SK-N-SH (cell line): ENCODE results near the gene HK1. TPM values are rescaled to one million over a fixed set of nuclear protein-coding genes. Genes with fewer than 3 reads are reported as not detected.

Experiments used
- CTCF ChIA-PET: fragments of 300-600, 350-600 bp; formaldehyde crosslinking; extraction: SDS; loops from one replicate; lab custom pipeline; 2021; lab: Yijun Ruan, JAX
- POLR2A ChIA-PET: fragments of 350-600 bp; sonication (Branson Sonifier 250); formaldehyde crosslinking; extraction: SDS; loops from one replicate; lab custom pipeline; 2020; ENCODE audit warnings: antibody characterized with exemption, inconsistent platforms; lab: Yijun Ruan, JAX
- DNase-seq: peaks from one replicate; pipeline ENCODE4 v3.0.0; 2012
- H2AFZ ChIP-seq: fragments of 200-600 bp; sonication (generic); 2 replicates; pipeline ENCODE4 v1.8.1; 2016; ENCODE audit warnings: antibody characterized with exemption, mild to moderate bottlenecking, low read depth
- H3F3A ChIP-seq: fragments of 200-600 bp; sonication (generic); replicated peaks from 2 replicates; pipeline ENCODE3; 2016; ENCODE audit warnings: antibody characterized with exemption, mild to moderate bottlenecking; ENCODE audit not compliant: insufficient read depth
- H3K27ac ChIP-seq, 2 experiments: fragments of 200-500 bp in 1 of 2; fragments of 200-600 bp in 1 of 2; sonication (Bioruptor generic) in 1 of 2; sonication (generic), shearing (Covaris generic) in 1 of 2; 2 replicates each; pipeline versions ENCODE4 v1.5.1 to v1.6.1; 2014 to 2016; ENCODE audit warnings: low read depth in 2 of 2, inconsistent platforms in 1 of 2, low read length in 1 of 2, mild to moderate bottlenecking in 1 of 2, mixed read lengths in 1 of 2
- H3K27me3 ChIP-seq: fragments of 200-600 bp; sonication (generic), shearing (Covaris generic); 2 replicates; pipeline ENCODE4 v1.6.1; 2016; ENCODE audit warnings: mixed run types; ENCODE audit not compliant: insufficient read depth
- H3K36me3 ChIP-seq, 2 experiments: fragments of 200-500 bp in 1 of 2; fragments of 200-600 bp in 1 of 2; sonication (Bioruptor generic) in 1 of 2; sonication (generic) in 1 of 2; replicated peaks in 1 of 2; 2 replicates each; pipeline versions ENCODE3 to v1.5.1; 2014 to 2016; ENCODE audit warnings: low read length in 1 of 2, mild to moderate bottlenecking in 1 of 2; ENCODE audit not compliant: insufficient read depth in 2 of 2, control insufficient read depth in 1 of 2
- H3K4me1 ChIP-seq, 2 experiments: fragments of 200-500 bp in 1 of 2; fragments of 200-600 bp in 1 of 2; sonication (Bioruptor generic) in 1 of 2; sonication (generic), shearing (Covaris generic) in 1 of 2; 2 replicates each; pipeline versions ENCODE4 v1.5.1 to v1.6.1; 2014 to 2016; ENCODE audit warnings: low read depth in 1 of 2, low read length in 1 of 2, mixed run types in 1 of 2; ENCODE audit not compliant: insufficient read depth in 2 of 2, control insufficient read depth in 1 of 2
- H3K4me2 ChIP-seq: fragments of 200-600 bp; sonication (generic), shearing (Covaris generic); 2 replicates; pipeline ENCODE4 v1.6.1; 2017; ENCODE audit warnings: mixed run types
- H3K4me3 ChIP-seq, 2 experiments: fragments of 200-500 bp in 1 of 2; fragments of 200-600 bp in 1 of 2; sonication (Bioruptor generic) in 1 of 2; sonication (generic), shearing (Covaris generic) in 1 of 2; 2 replicates each; pipeline versions ENCODE4 v1.5.1 to v1.8.1; 2014 to 2016; ENCODE audit warnings: low read depth in 2 of 2, inconsistent platforms in 1 of 2, low read length in 1 of 2, mild to moderate bottlenecking in 1 of 2, mixed read lengths in 1 of 2, moderate library complexity in 1 of 2
- H3K79me2 ChIP-seq: fragments of 200-600 bp; sonication (generic); 2 replicates; pipeline ENCODE4 v1.8.1; 2017; ENCODE audit warnings: mild to moderate bottlenecking; ENCODE audit not compliant: insufficient read depth
- H3K9ac ChIP-seq: fragments of 200-600 bp; sonication (generic); 2 replicates; pipeline ENCODE4 v1.6.1; 2017; ENCODE audit warnings: mixed run types
- H3K9me2 ChIP-seq: fragments of 200-600 bp; sonication (generic); 2 replicates; pipeline ENCODE4 v1.6.1; 2017; ENCODE audit warnings: mixed run types
- H3K9me3 ChIP-seq: fragments of 200-600 bp; sonication (generic); 2 replicates; pipeline ENCODE4 v1.6.1; 2017; ENCODE audit warnings: mixed run types, mild to moderate bottlenecking, moderate library complexity
- H4K20me1 ChIP-seq: fragments of 200-600 bp; sonication (generic); 2 replicates; pipeline ENCODE4 v1.6.1; 2017; ENCODE audit warnings: mild to moderate bottlenecking, mixed run types; ENCODE audit not compliant: insufficient read depth
- EP300 ChIP-seq, 2 experiments: IDR thresholded peaks; 2 replicates each; pipeline versions ENCODE4 v1.4.0 to v1.6.1; 2012; ENCODE audit warnings: borderline replicate concordance in 1 of 2, low read depth in 1 of 2, low read length in 1 of 2
- EZH2phosphoT487 ChIP-seq: fragments of 200-600 bp; sonication (generic); IDR thresholded peaks from 2 replicates; pipeline ENCODE4 v1.6.1; 2017; ENCODE audit warnings: low read depth, mixed run types, mild to moderate bottlenecking, antibody characterized with exemption, moderate library complexity, borderline replicate concordance
- FOSL2 ChIP-seq: IDR thresholded peaks from 2 replicates; pipeline ENCODE4 v1.4.0; 2012; ENCODE audit warnings: low read depth, mild to moderate bottlenecking, moderate library complexity, borderline replicate concordance
- FOXM1 ChIP-seq: IDR thresholded peaks from 2 replicates; pipeline ENCODE4 v1.4.0; 2012; ENCODE audit warnings: low read depth, mild to moderate bottlenecking
- JUND ChIP-seq: IDR thresholded peaks from 2 replicates; pipeline ENCODE4 v1.4.0; 2012
- MEF2A ChIP-seq: IDR thresholded peaks from 2 replicates; pipeline ENCODE4 v1.4.0; 2012; ENCODE audit warnings: low read depth, borderline replicate concordance
- SIN3A ChIP-seq: IDR thresholded peaks from 2 replicates; pipeline ENCODE4 v1.6.1; 2012; ENCODE audit warnings: low read depth, mild to moderate bottlenecking, low read length, moderate library complexity, borderline replicate concordance
- TCF12 ChIP-seq: IDR thresholded peaks from 2 replicates; pipeline ENCODE4 v1.4.0; 2012
- TEAD4 ChIP-seq: IDR thresholded peaks from 2 replicates; pipeline ENCODE4 v1.4.0; 2012; ENCODE audit warnings: mild to moderate bottlenecking, borderline replicate concordance; ENCODE audit not compliant: insufficient read depth
- WGBS: methylation state at CpG from one replicate; pipeline ENCODE4 v1.1.6; 2017; ENCODE audit warnings: low lambda C conversion rate; 5-methylcytosine and 5-hydroxymethylcytosine counted together
- polyA plus RNA-seq, 3 experiments: library from polyadenylated mRNA; depleted of rRNA; stranded (reverse); fragments of >200 nt; gene quantifications; 2 replicates each; pipeline ENCODE4 v1.2.3, GENCODE V29; 2012
- TF ChIP-seq, protein P1 (sequence below): IDR thresholded peaks from 2 replicates; pipeline ENCODE4; 2012

The HK1 gene
- polyA plus RNA-seq, 1 of the 3 experiments (the other 2 are of a cell fraction) = 38.7 TPM

- peak overlapping the region; percentile 62; the same call in 1 of the 2 replicates for H3K9ac ChIP-seq
- TF ChIP-seq TCF12 = peak; percentile 73
- 0 out of 2 replicates have a peak, but pooled peaks have one; percentile 9 for TF ChIP-seq FOSL2
- TF ChIP-seq, protein P1, sequence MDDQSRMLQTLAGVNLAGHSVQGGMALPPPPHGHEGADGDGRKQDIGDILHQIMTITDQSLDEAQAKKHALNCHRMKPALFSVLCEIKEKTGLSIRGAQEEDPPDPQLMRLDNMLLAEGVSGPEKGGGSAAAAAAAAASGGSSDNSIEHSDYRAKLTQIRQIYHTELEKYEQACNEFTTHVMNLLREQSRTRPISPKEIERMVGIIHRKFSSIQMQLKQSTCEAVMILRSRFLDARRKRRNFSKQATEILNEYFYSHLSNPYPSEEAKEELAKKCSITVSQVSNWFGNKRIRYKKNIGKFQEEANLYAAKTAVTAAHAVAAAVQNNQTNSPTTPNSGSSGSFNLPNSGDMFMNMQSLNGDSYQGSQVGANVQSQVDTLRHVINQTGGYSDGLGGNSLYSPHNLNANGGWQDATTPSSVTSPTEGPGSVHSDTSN = peak; percentile 11; the same call in 1 of the 2 replicates
- no peak for TF ChIP-seq EZH2phosphoT487
- TF ChIP-seq EP300 (IDR thresholded peaks at IDR 0.05; ENCODE audit: borderline replicate concordance in 1 of 2, low read depth in 1 of 2, low read length in 1 of 2) = peak in 1 of 2 experiments; percentile 41; a peak in 1 of 4 replicates
- TF ChIP-seq MEF2A = peak; percentile 94
- TF ChIP-seq TEAD4 = peak; percentile 44; the same call in 1 of the 2 replicates
- TF ChIP-seq JUND = peak; percentile 32; the same call in 1 of the 2 replicates
- TF ChIP-seq SIN3A = no peak
- H3K4me1 ChIP-seq = peaks cover 26 to 27% of the 10 kb centered on the region in 2 experiments; a peak in 3 of 4 replicates
- H3F3A ChIP-seq = peaks cover 35% of the 10 kb centered on the region
- no peak overlapping the region for H2AFZ ChIP-seq
- WGBS = 76% methylated on average over 4 of the region's 4 CpGs
- H3K79me2 ChIP-seq = peaks cover 68% of the 10 kb centered on the region
- no peaks in the 10 kb centered on the region for H4K20me1 ChIP-seq
- H3K36me3 ChIP-seq = no peaks in the 10 kb centered on the region
- ChIA-PET POLR2A (no interaction called here), CTCF (interaction anchor here (0.9 to 1.0 kb wide), 2 partner anchors 11 to 28 kb away, joined by 3 read pairs; no protein-coding TSS in a partner anchor)
- H3K4me3 ChIP-seq = no peak overlapping the region
- no peaks in the 10 kb centered on the region for H3K9me2 ChIP-seq
- no peak for DNase-seq
- no peaks in the 10 kb centered on the region for H3K9me3 ChIP-seq
- H3K4me2 ChIP-seq = peak overlapping the region; percentile 53
- peak overlapping the region; percentile 44 to 89 for H3K27ac ChIP-seq
- H3K27me3 ChIP-seq = no peaks in the 10 kb centered on the region
These were observed 74.4 kb downstream of the HK1 start for GRCh38 chr10:69352569-69353264.

DNA sequence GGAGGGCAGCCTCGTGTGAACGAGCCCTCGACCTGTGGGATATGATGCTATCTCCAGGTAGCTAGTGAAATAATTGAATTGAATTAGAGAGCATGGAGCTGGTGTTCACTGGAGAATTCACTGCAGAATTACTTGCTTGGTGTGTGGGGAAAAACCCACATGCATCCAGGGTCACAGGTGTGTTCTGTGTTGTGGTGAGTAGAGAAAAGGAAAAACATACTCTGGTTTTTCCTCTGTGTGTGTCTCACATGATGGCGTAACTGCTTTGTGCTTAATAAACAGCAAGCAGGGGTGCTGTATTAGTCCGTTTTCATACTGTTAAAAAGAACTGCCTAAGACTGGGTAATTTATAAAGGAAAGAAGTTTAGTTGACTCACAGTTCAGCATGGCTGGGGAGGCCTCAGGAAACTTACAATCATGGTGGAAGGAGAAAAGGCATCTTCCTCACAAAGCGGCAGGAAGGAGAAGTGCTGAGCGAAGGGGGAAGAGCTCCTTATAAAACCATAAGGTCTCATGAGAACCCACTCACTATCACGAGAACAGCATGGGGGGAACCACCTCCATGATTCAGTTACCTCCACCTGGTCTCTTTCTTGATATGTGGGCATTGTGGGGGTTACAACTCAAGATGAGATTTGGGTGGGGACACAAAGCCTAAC, 75.8 kb downstream of the HK1 start:
- no peaks in the 10 kb centered on the region for H3K9me3 ChIP-seq
- no peak for DNase-seq
- H3K4me1 ChIP-seq = peaks cover 24 to 26% of the 10 kb centered on the region in 2 experiments; a peak in 2 of 4 replicates
- CTCF ChIA-PET = no interaction called here
- H3K27ac ChIP-seq = no peak overlapping the region
- POLR2A ChIA-PET = no interaction called here
- H3K4me3 ChIP-seq = no peak overlapping the region
- no peak overlapping the region for H2AFZ ChIP-seq
- no peaks in the 10 kb centered on the region for H4K20me1 ChIP-seq
- no peak overlapping the region for H3K4me2 ChIP-seq
- H3K9ac ChIP-seq = no peak overlapping the region
- no peaks in the 10 kb centered on the region for H3K27me3 ChIP-seq
- peaks cover 70% of the 10 kb centered on the region for H3K79me2 ChIP-seq
- peaks cover 26% of the 10 kb centered on the region for H3F3A ChIP-seq
- no peak for TF ChIP-seq JUND
- TF ChIP-seq FOXM1 = no peak
- no peaks in the 10 kb centered on the region for H3K9me2 ChIP-seq
- H3K36me3 ChIP-seq = no peaks in the 10 kb centered on the region
- 93% methylated on average over 8 of the region's 8 CpGs for WGBS
